ENCODE data around the gene NUDT4. TPM values are rescaled to one million over a fixed set of nuclear protein-coding genes. Genes with fewer than 3 reads are reported as not detected.
A peak's percentile ranks its signal among the peaks of the same experiment; 100 is the strongest.
"Not testable (repeated sequence)": the region's sequence is repeated elsewhere in the genome, so short reads cannot be mapped to it uniquely, and the experiment has no call there.

The NUDT4 gene
- total RNA-seq, 1 donor from 2014 or later: 113 TPM

GRCh38 chr12:93366422-93366821, 11.3 kb upstream of the NUDT4 start:
- DNase-seq (ENCODE audit: low spot score): no peak

- no peak for DNase-seq (ENCODE audit: low spot score)
Measured at GRCh38 chr12:93368766-93369165, 9.0 kb upstream of the NUDT4 start.

- DNase-seq (ENCODE audit: low spot score): no peak
Measured at GRCh38 chr12:93369505-93369904, 8.2 kb upstream of the NUDT4 start.

GRCh38 chr12:93370947-93371346, 6.8 kb upstream of the NUDT4 start:
- DNase-seq (ENCODE audit: low spot score): no peak

GRCh38 chr12:93373961-93374656, 3.6 kb upstream of the NUDT4 start:
- DNase-seq (ENCODE audit: low spot score): no peak

- no peak for DNase-seq (ENCODE audit: low spot score)
Measured at GRCh38 chr12:93375906-93376305, 1.8 kb upstream of the NUDT4 start.

GRCh38 chr12:93376436-93377251, 1.1 kb upstream of the NUDT4 start:
- peak; percentile 57 for DNase-seq (ENCODE audit: low spot score)

- peak; percentile 55 for DNase-seq (ENCODE audit: low spot score)
Measured at GRCh38 chr12:93378196-93378997, 672 bp downstream of the NUDT4 start.

- no peak for DNase-seq (ENCODE audit: low spot score)
Measured at GRCh38 chr12:93378998-93379325, 1.2 kb downstream of the NUDT4 start.

- no peak for DNase-seq (ENCODE audit: low spot score)
Measured at GRCh38 chr12:93379326-93379980, 1.7 kb downstream of the NUDT4 start.

GRCh38 chr12:93379981-93380361, 2.2 kb downstream of the NUDT4 start:
- DNase-seq (ENCODE audit: low spot score): no peak

GRCh38 chr12:93380480-93381121, 2.9 kb downstream of the NUDT4 start:
- DNase-seq (ENCODE audit: low spot score): no peak

GRCh38 chr12:93381161-93381975, 3.6 kb downstream of the NUDT4 start:
- no peak for DNase-seq (ENCODE audit: low spot score)

- DNase-seq (ENCODE audit: low spot score): not testable (repeated sequence)
Measured at GRCh38 chr12:93381976-93382437, 4.3 kb downstream of the NUDT4 start.

GRCh38 chr12:93387780-93388179, 10.1 kb downstream of the NUDT4 start:
- DNase-seq (ENCODE audit: low spot score): no peak

- no peak for DNase-seq (ENCODE audit: low spot score)
Measured at GRCh38 chr12:93390031-93390430, 12.3 kb downstream of the NUDT4 start.

GRCh38 chr12:93390549-93391297, 13.0 kb downstream of the NUDT4 start:
- DNase-seq (ENCODE audit: low spot score): no peak

- no peak for DNase-seq (ENCODE audit: low spot score)
Measured at GRCh38 chr12:93393425-93393824, 15.7 kb downstream of the NUDT4 start.

GRCh38 chr12:93397412-93397811, 19.7 kb downstream of the NUDT4 start:
- no peak for DNase-seq (ENCODE audit: low spot score)

Measured in ureter (tissue), 1 donor.